HCT116 (cell line): Measurements from ENCODE around the gene DDX27. TPM values are rescaled to one million over a fixed set of nuclear protein-coding genes. Genes with fewer than 3 reads are reported as not detected.

Experiments
- ATAC-seq: fragments of 200-7000 bp; cut with Tn5 transposase; 2 replicates; pipeline ENCODE4 v1.9.1; 2020; ENCODE audit warnings: mild to moderate bottlenecking, moderate library complexity
- BruUV-seq: library from RNA; stranded (reverse); fragments of 400-500 nt; replicated peaks from 2 replicates; lab custom pipeline; 2021; lab: Mats Ljungman, UMichigan
- CTCF ChIA-PET: fragments of 300-600 bp; sonication (Branson Sonifier 250); formaldehyde crosslinking; loops from one replicate; lab custom pipeline; 2021; ENCODE audit warnings: antibody characterized with exemption; lab: Charles Lee
- POLR2A ChIA-PET: fragments of 300-600, 350-600 bp; sonication (Branson Sonifier 250); formaldehyde crosslinking; loops from one replicate; lab custom pipeline; 2021; ENCODE audit warnings: antibody characterized with exemption; lab: Charles Lee
- RAD21 ChIA-PET, 2 experiments: fragments of 300-600 bp; sonication (Branson Sonifier 250); formaldehyde crosslinking; loops; one replicate each; lab custom pipeline; 2023; ENCODE audit warnings: low total read pairs in 2 of 2; ENCODE audit not compliant: uncharacterized antibody in 2 of 2, unreplicated experiment in 2 of 2, low non-redundant PET in 1 of 2; lab: Charles Lee
- DNase-seq: peaks from one replicate; pipeline ENCODE4 v3.0.0-alpha.2; 2010; ENCODE audit warnings: low read depth, low spot score
- H2AFZ ChIP-seq: fragments of 200-600 bp; shearing (Covaris generic), sonication (generic); 2 replicates; pipeline ENCODE4 v1.6.1; 2017; ENCODE audit warnings: low read depth, mixed run types, mixed read lengths, antibody characterized with exemption, low read length; ENCODE audit not compliant: poor library complexity, severe bottlenecking
- H3K27ac ChIP-seq: 2 replicates; pipeline ENCODE4 v1.5.1; 2012; ENCODE audit warnings: low read depth, low read length
- H3K27me3 ChIP-seq: fragments of 200-600 bp; sonication (generic); 2 replicates; pipeline ENCODE4 v1.6.1; 2016; ENCODE audit warnings: mixed run types, low read length, mixed read lengths; ENCODE audit not compliant: insufficient read depth
- H3K36me3 ChIP-seq, 2 experiments: fragments of 200-500 bp in 1 of 2; fragments of 200-600 bp in 1 of 2; sonication (Bioruptor generic) in 1 of 2; sonication (generic) in 1 of 2; 2 replicates each; pipeline versions ENCODE4 v1.5.1 to v1.6.1; 2014 to 2016; ENCODE audit warnings: low read length in 2 of 2, inconsistent platforms in 1 of 2, mixed read lengths in 1 of 2, mixed run types in 1 of 2; ENCODE audit not compliant: insufficient read depth in 2 of 2, control insufficient read depth in 1 of 2
- H3K4me1 ChIP-seq, 2 experiments: fragments of 200-600 bp in 1 of 2; sonication (generic) in 1 of 2; 2 replicates each; pipeline versions ENCODE4 v1.5.1 to v1.6.1; 2012 to 2017; ENCODE audit warnings: low read length in 2 of 2, inconsistent platforms in 1 of 2, mild to moderate bottlenecking in 1 of 2, mixed read lengths in 1 of 2, mixed run types in 1 of 2, moderate library complexity in 1 of 2; ENCODE audit not compliant: insufficient read depth in 2 of 2, control insufficient read depth in 1 of 2
- H3K4me2 ChIP-seq: fragments of 200-600 bp; sonication (generic); 2 replicates; pipeline ENCODE4 v1.6.1; 2017; ENCODE audit warnings: mixed run types, low read length, mixed read lengths
- H3K4me3 ChIP-seq, 2 experiments: fragments of 200-600 bp in 1 of 2; sonication (generic) in 1 of 2; replicated peaks in 1 of 2; 2 replicates each; pipeline ENCODE4 v1.5.1; 2011 to 2016; ENCODE audit warnings: low read length in 2 of 2, control low read depth in 1 of 2, low read depth in 1 of 2, mild to moderate bottlenecking in 1 of 2, mixed read lengths in 1 of 2, mixed run types in 1 of 2
- H3K79me2 ChIP-seq: fragments of 200-600 bp; sonication (generic); 2 replicates; pipeline ENCODE4 v1.6.1; 2017; ENCODE audit warnings: mild to moderate bottlenecking, mixed run types, low read length, moderate library complexity, mixed read lengths; ENCODE audit not compliant: insufficient read depth
- H3K9ac ChIP-seq: fragments of 200-600 bp; sonication (generic); 2 replicates; pipeline ENCODE4 v1.6.1; 2016; ENCODE audit warnings: low read length, mixed read lengths
- H3K9me2 ChIP-seq: fragments of 200-600 bp; sonication (generic), shearing (Covaris generic); 2 replicates; pipeline ENCODE4 v1.6.1; 2017; ENCODE audit warnings: mixed run types, mild to moderate bottlenecking, moderate library complexity; ENCODE audit not compliant: insufficient read depth
- H3K9me3 ChIP-seq, 2 experiments: fragments of 200-500 bp in 1 of 2; fragments of 200-600 bp in 1 of 2; sonication (Bioruptor generic) in 1 of 2; sonication (generic) in 1 of 2; 2 replicates each; pipeline ENCODE4 v1.6.1; 2014 to 2017; ENCODE audit warnings: low read length in 2 of 2, mixed read lengths in 2 of 2, inconsistent platforms in 1 of 2, low read depth in 1 of 2, mild to moderate bottlenecking in 1 of 2, mixed run types in 1 of 2, moderate library complexity in 1 of 2; ENCODE audit not compliant: control insufficient read depth in 1 of 2, insufficient read depth in 1 of 2
- H4K20me1 ChIP-seq: fragments of 200-600 bp; sonication (generic), shearing (Covaris generic); 2 replicates; pipeline ENCODE4 v1.6.1; 2017; ENCODE audit warnings: mixed run types, mild to moderate bottlenecking, moderate library complexity; ENCODE audit not compliant: insufficient read depth
- CEBPB ChIP-seq: IDR thresholded peaks from 2 replicates; pipeline ENCODE4 v1.6.1; 2012; ENCODE audit warnings: low read depth
- JUND ChIP-seq: IDR thresholded peaks from 2 replicates; pipeline ENCODE4 v1.6.1; 2012
- POLR2AphosphoS5 ChIP-seq: IDR thresholded peaks from 2 replicates; pipeline ENCODE4 v1.6.1; 2011; ENCODE audit warnings: mild to moderate bottlenecking, low read depth, low read length, moderate library complexity
- SIN3A ChIP-seq: IDR thresholded peaks from 2 replicates; pipeline ENCODE4 v1.6.1; 2012; ENCODE audit warnings: low read depth
- ZFX ChIP-seq: fragments of 450-650 bp; IDR thresholded peaks from 2 replicates; pipeline ENCODE4 v1.6.1; 2017
- intact Hi-C: fragments of 100-400 bp; cut with micrococcal nuclease; formaldehyde crosslinking; loops from 2 replicates; pipeline ENCODE4 v1.10.0; 2022
- total RNA-seq: library from RNA; stranded (reverse); gene quantifications from one replicate; pipeline ENCODE4 v1.2.1, GENCODE V29; 2021; ENCODE audit not compliant: unreplicated experiment
- TF ChIP-seq, protein P1 (sequence below): IDR thresholded peaks from 2 replicates; pipeline ENCODE4 v1.6.1; 2012

Gene DDX27
- total RNA-seq, 1 experiment from 2014 or later, result 32.1 TPM

- peaks cover 94% of the 10 kb centered on the region for H3K79me2 ChIP-seq
- RAD21 ChIA-PET, result no interaction called here
- H3K27me3 ChIP-seq, result no peaks in the 10 kb centered on the region
- H3K9ac ChIP-seq, result peak overlapping the region; percentile 98
- H3K9me2 ChIP-seq, result no peaks in the 10 kb centered on the region
- BruUV-seq, result no TSS peak
- intact Hi-C loops, result no loop called here
- H3K4me1 ChIP-seq, result peaks cover 33 to 71% of the 10 kb centered on the region in 2 experiments
- peaks cover 60 to 70% of the 10 kb centered on the region in 2 experiments for H3K36me3 ChIP-seq
- TF ChIP-seq ZFX, result no peak
- TF ChIP-seq JUND, result 0 out of 2 replicates have a peak, but pooled peaks have one; percentile 13
- no peak overlapping the region for H2AFZ ChIP-seq
- peak overlapping the region; percentile 96 for H3K27ac ChIP-seq
- CTCF ChIA-PET, result no interaction called here
- DNase-seq (no peak), ATAC-seq (no peak)
- H3K4me3 ChIP-seq, result peak overlapping the region; percentile 79 to 91
- H3K9me3 ChIP-seq, result no peaks in the 10 kb centered on the region
- peak overlapping the region; percentile 92 for H3K4me2 ChIP-seq
- POLR2A ChIA-PET, result interaction anchor here (0.8 to 2.9 kb wide), 2 partner anchors 9 to 41 kb away, joined by 4 to 10 read pairs; no protein-coding TSS in a partner anchor
- H4K20me1 ChIP-seq, result peaks cover 59% of the 10 kb centered on the region
These were observed 61.3 kb downstream of the DDX27 start for GRCh38 chr20:49280463-49281058.

- intact Hi-C loops, result no loop called here
- Histone ChIP-seq H3K27ac (peak overlapping the region; percentile 96), H3K4me1 (peaks cover 33 to 71% of the 10 kb centered on the region in 2 experiments), H3K9me2 (no peaks in the 10 kb centered on the region), H3K9me3 (no peaks in the 10 kb centered on the region), H3K27me3 (no peaks in the 10 kb centered on the region), H4K20me1 (peaks cover 66% of the 10 kb centered on the region), H3K79me2 (peaks cover 94% of the 10 kb centered on the region), H3K36me3 (peaks cover 64 to 75% of the 10 kb centered on the region in 2 experiments), H2AFZ (no peak overlapping the region), H3K4me3 (peak overlapping the region; percentile 79 to 91; a peak in 3 of 4 replicates), H3K9ac (peak overlapping the region; percentile 98), H3K4me2 (peak overlapping the region; percentile 92)
- ATAC-seq, result no peak
- POLR2A ChIA-PET, result interaction anchor here (1.4 to 2.9 kb wide), 2 partner anchors 11 to 40 kb away, joined by 9 to 10 read pairs; no protein-coding TSS in a partner anchor
- BruUV-seq, result no TSS peak
- CTCF ChIA-PET, result no interaction called here
- RAD21 ChIA-PET, result interaction anchor here in 1 of 2 experiments (0.5 kb wide), 1 partner anchor 252 kb away, joined by 3 read pairs; no protein-coding TSS in a partner anchor
- TF ChIP-seq CEBPB, result 0 out of 2 replicates have a peak, but pooled peaks have one; percentile 6
- TF ChIP-seq, protein P1, sequence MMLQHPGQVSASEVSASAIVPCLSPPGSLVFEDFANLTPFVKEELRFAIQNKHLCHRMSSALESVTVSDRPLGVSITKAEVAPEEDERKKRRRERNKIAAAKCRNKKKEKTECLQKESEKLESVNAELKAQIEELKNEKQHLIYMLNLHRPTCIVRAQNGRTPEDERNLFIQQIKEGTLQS, result no peak
- 0 out of 2 replicates have a peak, but pooled peaks have one; percentile 26 for TF ChIP-seq SIN3A
- TF ChIP-seq JUND, result 0 out of 2 replicates have a peak, but pooled peaks have one; percentile 29
- peak; percentile 50 for TF ChIP-seq POLR2AphosphoS5
- no peak for DNase-seq
These were observed 62.1 kb downstream of the DDX27 start for GRCh38 chr20:49281059-49281912.
